Glutamatergic neuron (in vitro differentiated cells): ENCODE data around the gene ARHGEF4. TPM values are rescaled to one million over a fixed set of nuclear protein-coding genes. Genes with fewer than 3 reads are reported as not detected.

ENCODE experiments used
- DNase-seq: peaks from one replicate; pipeline ENCODE4 v3.0.0; 2022
- H3K27ac Mint-ChIP-seq: one replicate; pipeline ENCODE4 v1.8.0; 2020; ENCODE audit warnings: mild to moderate bottlenecking, mixed read lengths, inconsistent platforms; ENCODE audit not compliant: unreplicated experiment
- H3K27me3 Mint-ChIP-seq: one replicate; pipeline ENCODE4 v1.8.0; 2020; ENCODE audit warnings: mild to moderate bottlenecking, moderate library complexity, mixed read lengths, inconsistent platforms; ENCODE audit not compliant: unreplicated experiment
- H3K36me3 Mint-ChIP-seq: one replicate; pipeline ENCODE4 v1.8.0; 2020; ENCODE audit warnings: mild to moderate bottlenecking, mixed read lengths, inconsistent platforms; ENCODE audit not compliant: unreplicated experiment
- H3K4me1 Mint-ChIP-seq: one replicate; pipeline ENCODE4 v1.8.0; 2020; ENCODE audit warnings: mild to moderate bottlenecking, low read depth, mixed read lengths, inconsistent platforms; ENCODE audit not compliant: unreplicated experiment
- H3K4me3 Mint-ChIP-seq: one replicate; pipeline ENCODE4 v1.8.0; 2020; ENCODE audit warnings: mild to moderate bottlenecking, mixed read lengths, inconsistent platforms; ENCODE audit not compliant: unreplicated experiment
- H3K9me3 Mint-ChIP-seq: one replicate; pipeline ENCODE4 v1.8.0; 2020; ENCODE audit warnings: mild to moderate bottlenecking, moderate library complexity, mixed read lengths, inconsistent platforms; ENCODE audit not compliant: unreplicated experiment
- CTCF ChIP-seq: fragments of 200-600 bp; sonication (generic); IDR thresholded peaks from one replicate; pipeline ENCODE4 v1.5.0; 2021; ENCODE audit not compliant: partially characterized antibody, unreplicated experiment
- total RNA-seq: library from RNA; stranded (reverse); fragmentation: NEBNext Ultra II Directional; extraction: Animal tissue kit (Norgen Biotek cat#: 25700); gene quantifications from one replicate; pipeline ENCODE4 v1.2.1, GENCODE V29; 2021; ENCODE audit not compliant: unreplicated experiment

ARHGEF4 gene
- total RNA-seq, 1 donor from 2014 or later = 6.1 TPM

- peaks cover 7% of the 10 kb centered on the region for H3K36me3 Mint-ChIP-seq
- DNase-seq = no peak
- H3K27ac Mint-ChIP-seq = no peak overlapping the region
- H3K4me1 Mint-ChIP-seq = peaks cover 4% of the 10 kb centered on the region
- H3K4me3 Mint-ChIP-seq = no peak overlapping the region
- no peak for TF ChIP-seq CTCF
- no peaks in the 10 kb centered on the region for H3K27me3 Mint-ChIP-seq
- H3K9me3 Mint-ChIP-seq = peaks cover 6% of the 10 kb centered on the region
These were observed 190.2 kb downstream of the ARHGEF4 start for GRCh38 chr2:131026919-131027318.

GRCh38 chr2:131027566-131028528 lies 191.1 kb downstream of the ARHGEF4 start:
- H3K36me3 Mint-ChIP-seq = peaks cover 7% of the 10 kb centered on the region
- peaks cover 4% of the 10 kb centered on the region for H3K4me1 Mint-ChIP-seq
- H3K27me3 Mint-ChIP-seq = no peaks in the 10 kb centered on the region
- TF ChIP-seq CTCF = no peak
- H3K4me3 Mint-ChIP-seq = no peak overlapping the region
- peaks cover 7% of the 10 kb centered on the region for H3K9me3 Mint-ChIP-seq
- no peak overlapping the region for H3K27ac Mint-ChIP-seq
- no peak for DNase-seq

DNA sequence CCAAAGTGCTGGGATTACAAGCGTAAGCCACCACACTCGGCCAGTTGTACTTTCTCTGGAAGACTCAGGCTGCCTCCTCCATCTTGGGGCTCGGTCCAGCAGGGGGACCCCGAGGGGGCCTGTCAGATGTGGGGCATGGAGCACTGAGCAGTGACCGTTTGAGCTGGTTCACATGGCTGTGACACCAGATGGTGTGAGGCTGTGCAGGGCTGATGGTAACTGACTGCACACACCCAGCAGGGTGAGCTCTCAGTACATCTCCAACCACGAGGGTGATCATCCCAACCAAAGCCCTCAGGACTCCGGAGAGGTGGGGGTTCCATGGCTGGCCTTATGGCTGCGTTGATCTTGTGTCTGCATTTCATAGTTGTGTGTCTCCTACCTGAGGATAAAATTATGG lies 193.1 kb downstream of the ARHGEF4 start:
- no peak for DNase-seq
- Mint-ChIP-seq H3K9me3 (peaks cover 11% of the 10 kb centered on the region), H3K27ac (no peak overlapping the region), H3K4me3 (no peak overlapping the region), H3K36me3 (peaks cover 7% of the 10 kb centered on the region), H3K4me1 (peaks cover 8% of the 10 kb centered on the region), H3K27me3 (peaks cover 3% of the 10 kb centered on the region)
- TF ChIP-seq CTCF = no peak

GRCh38 chr2:131030478-131030971 lies 193.8 kb downstream of the ARHGEF4 start:
- Mint-ChIP-seq H3K4me3 (no peak overlapping the region), H3K27ac (no peak overlapping the region), H3K36me3 (peaks cover 7% of the 10 kb centered on the region), H3K27me3 (peaks cover 3% of the 10 kb centered on the region), H3K4me1 (peaks cover 8% of the 10 kb centered on the region), H3K9me3 (peaks cover 11% of the 10 kb centered on the region)
- no peak for DNase-seq
- TF ChIP-seq CTCF = no peak

DNA sequence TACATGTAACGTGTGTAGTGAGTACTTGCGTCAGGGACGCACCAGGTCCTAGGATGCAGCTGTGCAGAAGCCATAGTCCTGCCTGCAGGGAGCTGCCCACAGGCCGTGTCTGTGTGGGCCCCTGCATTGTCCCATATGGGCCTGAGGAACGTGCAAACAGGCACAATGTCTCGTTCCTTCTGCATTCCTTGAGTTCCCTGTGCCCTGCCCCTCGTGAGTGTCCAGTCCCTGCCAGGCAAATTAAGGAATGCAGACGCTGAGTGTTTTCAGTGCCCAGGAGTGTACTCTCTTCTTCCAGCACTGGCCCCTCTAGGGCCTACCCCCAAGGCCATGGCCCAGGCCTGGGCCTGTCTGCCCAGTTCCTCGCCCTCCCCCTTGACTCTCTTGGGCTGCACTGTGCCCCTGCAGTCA lies 194.7 kb downstream of the ARHGEF4 start:
- peaks cover 7% of the 10 kb centered on the region for H3K36me3 Mint-ChIP-seq
- peaks cover 8% of the 10 kb centered on the region for H3K4me1 Mint-ChIP-seq
- H3K27me3 Mint-ChIP-seq = peaks cover 3% of the 10 kb centered on the region
- DNase-seq = no peak
- peaks cover 11% of the 10 kb centered on the region for H3K9me3 Mint-ChIP-seq
- H3K27ac Mint-ChIP-seq = no peak overlapping the region
- no peak for TF ChIP-seq CTCF
- H3K4me3 Mint-ChIP-seq = no peak overlapping the region
